MM.1S (cell line): ENCODE results near the gene ARRB2.
A peak's percentile ranks its signal among the peaks of the same experiment; 100 is the strongest.

ENCODE experiments used
- DNase-seq: peaks from one replicate; pipeline ENCODE4 v3.0.0-alpha.2; 2015
- H2AFZ ChIP-seq: fragments of 300-600 bp; sonication (generic); 2 replicates; pipeline ENCODE4 v1.6.0; 2016; ENCODE audit warnings: antibody characterized with exemption, low read length
- H3F3A ChIP-seq: fragments of 300-600 bp; sonication (generic); 2 replicates; pipeline ENCODE4 v1.6.1; 2016; ENCODE audit warnings: mild to moderate bottlenecking, antibody characterized with exemption, low read length, moderate library complexity, mixed read lengths; ENCODE audit not compliant: insufficient read depth
- H3K27ac ChIP-seq: fragments of 300-600 bp; sonication (generic); 2 replicates; pipeline ENCODE4 v1.5.1; 2016; ENCODE audit warnings: mild to moderate bottlenecking, low read length
- H3K27me3 ChIP-seq: fragments of 300-600 bp; sonication (generic); replicated peaks from 2 replicates; pipeline ENCODE4 v1.6.0; 2016; ENCODE audit warnings: low read length; ENCODE audit not compliant: insufficient read depth
- H3K36me3 ChIP-seq: fragments of 300-600 bp; sonication (generic); replicated peaks from 2 replicates; pipeline ENCODE4 v1.6.1; 2016; ENCODE audit warnings: mild to moderate bottlenecking, low read length, mixed read lengths; ENCODE audit not compliant: insufficient read depth
- H3K4me1 ChIP-seq: fragments of 300-600 bp; sonication (generic); 2 replicates; pipeline ENCODE4 v1.6.1; 2016; ENCODE audit warnings: low read length, mixed read lengths
- H3K4me2 ChIP-seq: fragments of 300-600 bp; sonication (generic); 2 replicates; pipeline ENCODE4 v1.6.0; 2016; ENCODE audit warnings: low read depth, low read length
- H3K4me3 ChIP-seq: fragments of 300-600 bp; sonication (generic); 2 replicates; pipeline ENCODE4 v1.5.1; 2016; ENCODE audit warnings: low read length, mixed read lengths
- H3K79me2 ChIP-seq: fragments of 300-600 bp; sonication (generic); 2 replicates; pipeline ENCODE4 v1.6.1; 2016; ENCODE audit warnings: mixed run types, low read length, mixed read lengths
- H3K9ac ChIP-seq: fragments of 300-600 bp; sonication (generic); 2 replicates; pipeline ENCODE4 v1.6.1; 2016; ENCODE audit warnings: low read length, mixed read lengths
- H3K9me2 ChIP-seq: fragments of 300-600 bp; sonication (generic); replicated peaks from 2 replicates; pipeline ENCODE4 v1.6.1; 2016; ENCODE audit warnings: mild to moderate bottlenecking, low read length, mixed read lengths; ENCODE audit not compliant: insufficient read depth
- H3K9me3 ChIP-seq: fragments of 300-600 bp; sonication (generic); replicated peaks from 2 replicates; pipeline ENCODE4 v1.6.1; 2016; ENCODE audit warnings: mild to moderate bottlenecking, low read length, mixed read lengths; ENCODE audit not compliant: insufficient read depth
- H4K20me1 ChIP-seq: fragments of 300-600 bp; sonication (generic); 2 replicates; pipeline ENCODE4 v1.6.1; 2016; ENCODE audit warnings: mild to moderate bottlenecking, low read length, moderate library complexity, mixed read lengths; ENCODE audit not compliant: insufficient read depth
- CTCF ChIP-seq: fragments of 300-600 bp; sonication (generic); IDR thresholded peaks from 2 replicates; pipeline ENCODE4 v1.5.1; 2016; ENCODE audit warnings: antibody characterized with exemption, low read length, mixed read lengths
- EZH2 ChIP-seq: fragments of 300-600 bp; sonication (generic); optimal IDR thresholded peaks from 2 replicates; pipeline ENCODE3; 2017; ENCODE audit warnings: low read depth, mild to moderate bottlenecking, antibody characterized with exemption, low read length, mixed read lengths
- EZH2phosphoT487 ChIP-seq: fragments of 300-600 bp; sonication (generic); IDR thresholded peaks from 2 replicates; pipeline ENCODE4 v1.6.1; 2018; ENCODE audit warnings: antibody characterized with exemption, low read length

The ARRB2 gene

GRCh38 chr17:4744999-4745969 lies 34.9 kb downstream of the ARRB2 start:
- Histone ChIP-seq H3K4me2 (no peak overlapping the region), H3K4me1 (peaks cover 12% of the 10 kb centered on the region; the same call in 1 of the 2 replicates), H3K9ac (no peak overlapping the region), H2AFZ (no peak overlapping the region), H3K4me3 (no peak overlapping the region), H3K27me3 (peaks cover 9% of the 10 kb centered on the region; the same call in 1 of the 2 replicates), H3F3A (peaks cover 8% of the 10 kb centered on the region; the same call in 1 of the 2 replicates), H3K79me2 (no peaks in the 10 kb centered on the region), H3K36me3 (no peaks in the 10 kb centered on the region), H4K20me1 (no peaks in the 10 kb centered on the region), H3K9me2 (no peaks in the 10 kb centered on the region), H3K9me3 (no peaks in the 10 kb centered on the region), H3K27ac (no peak overlapping the region)
- DNase-seq, result no peak
- TF ChIP-seq EZH2phosphoT487 (no peak), EZH2 (no peak), CTCF (no peak)

GRCh38 chr17:4747847-4748246 lies 37.4 kb downstream of the ARRB2 start:
- peak; percentile 78 for DNase-seq
- Histone ChIP-seq H2AFZ (peak overlapping the region; percentile 51; the same call in 1 of the 2 replicates), H3K9ac (no peak overlapping the region), H3K36me3 (no peaks in the 10 kb centered on the region), H3K4me1 (peaks cover 12% of the 10 kb centered on the region; the same call in 1 of the 2 replicates), H3K9me3 (no peaks in the 10 kb centered on the region), H3K27me3 (0 out of 2 replicates have a peak, but pooled peaks cover 3% of the 10 kb centered on the region), H3K4me3 (peak overlapping the region; percentile 23), H3K9me2 (no peaks in the 10 kb centered on the region), H3K4me2 (peak overlapping the region; percentile 58), H3F3A (0 out of 2 replicates have a peak, but pooled peaks cover 8% of the 10 kb centered on the region), H3K27ac (peak overlapping the region; percentile 44; the same call in 1 of the 2 replicates), H3K79me2 (no peaks in the 10 kb centered on the region), H4K20me1 (no peaks in the 10 kb centered on the region)
- no peak for TF ChIP-seq EZH2phosphoT487

- H3F3A ChIP-seq, result 0 out of 2 replicates have a peak, but pooled peaks cover 8% of the 10 kb centered on the region
- H3K4me2 ChIP-seq, result no peak overlapping the region
- no peaks in the 10 kb centered on the region for H3K79me2 ChIP-seq
- no peak overlapping the region for H3K4me3 ChIP-seq
- H3K9ac ChIP-seq, result no peak overlapping the region
- TF ChIP-seq CTCF (no peak), EZH2phosphoT487 (no peak), EZH2 (no peak)
- H3K4me1 ChIP-seq, result peaks cover 12% of the 10 kb centered on the region; the same call in 1 of the 2 replicates
- DNase-seq, result no peak
- no peaks in the 10 kb centered on the region for H3K36me3 ChIP-seq
- 0 out of 2 replicates have a peak overlapping the region, but pooled peaks have one; percentile 51 for H2AFZ ChIP-seq
- H3K9me2 ChIP-seq, result no peaks in the 10 kb centered on the region
- H3K27me3 ChIP-seq, result peaks cover 5% of the 10 kb centered on the region
- no peaks in the 10 kb centered on the region for H3K9me3 ChIP-seq
- H3K27ac ChIP-seq, result no peak overlapping the region
- H4K20me1 ChIP-seq, result no peaks in the 10 kb centered on the region
These were observed 38.3 kb downstream of the ARRB2 start for GRCh38 chr17:4748686-4749085.
